Activated naive CD8-positive, alpha-beta T cell treated with anti-CD3 and anti-CD28 coated beads, Interleukin-2, amount 50 U/mL, for 16 hours (primary cell): ENCODE results near the gene EFCAB8.
"Not testable (repeated sequence)": the region's sequence is repeated elsewhere in the genome, so short reads cannot be mapped to it uniquely, and the experiment has no call there.

Experiments
- DNase-seq: peaks from one replicate; pipeline ENCODE4 v3.0.0-alpha.2; 2020; ENCODE audit warnings: low read depth, low spot score

The EFCAB8 gene

GRCh38 chr20:32842688-32843524, 15.8 kb upstream of the EFCAB8 start:
- no peak for DNase-seq

GRCh38 chr20:32845786-32846185, 12.9 kb upstream of the EFCAB8 start:
- DNase-seq, result no peak

GRCh38 chr20:32846852-32847251, 11.9 kb upstream of the EFCAB8 start:
- no peak for DNase-seq

DNA sequence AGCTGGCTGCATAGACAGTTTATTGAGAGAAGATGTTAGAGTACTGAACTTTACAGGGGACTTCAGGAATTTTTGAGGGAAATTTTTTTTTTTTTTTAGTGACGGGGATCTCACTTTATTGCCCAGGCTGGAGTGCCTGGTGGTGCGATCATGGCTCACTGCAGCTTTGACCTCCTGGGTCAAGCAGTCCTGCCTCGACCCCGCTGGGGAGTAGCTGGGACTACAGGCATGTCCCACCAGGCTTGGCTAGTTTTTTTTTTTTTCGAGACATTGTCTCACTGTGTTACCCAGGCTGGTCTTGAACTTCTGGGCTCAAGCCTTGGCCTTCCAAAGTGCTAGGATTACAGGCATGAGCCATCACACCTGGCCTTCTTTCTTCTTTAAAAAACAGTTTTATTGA, 10.8 kb upstream of the EFCAB8 start:
- DNase-seq, result no peak

- DNase-seq, result no peak
These were observed 9.9 kb upstream of the EFCAB8 start for GRCh38 chr20:32848846-32849245.

GRCh38 chr20:32849577-32849976, 9.1 kb upstream of the EFCAB8 start:
- no peak for DNase-seq

DNA sequence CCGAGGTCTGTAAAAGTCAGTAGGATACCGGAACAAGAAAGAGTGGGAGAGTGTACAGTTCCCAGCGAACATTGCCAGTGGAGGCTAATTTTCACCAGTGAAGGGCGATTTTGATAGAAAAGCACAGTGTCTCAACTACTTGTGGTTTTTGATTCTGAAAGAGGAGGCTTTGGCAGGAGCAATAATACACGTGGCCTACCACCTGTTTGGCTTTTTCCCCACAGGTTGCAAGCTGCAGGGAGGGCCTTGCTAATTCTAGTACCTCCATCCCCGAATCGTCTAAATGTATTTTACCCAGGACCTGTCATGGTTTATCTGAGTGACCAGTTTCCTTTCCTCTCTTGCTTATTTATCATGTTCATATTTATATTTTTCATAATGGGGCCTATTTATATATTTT, 3.3 kb upstream of the EFCAB8 start:
- DNase-seq, result no peak

DNA sequence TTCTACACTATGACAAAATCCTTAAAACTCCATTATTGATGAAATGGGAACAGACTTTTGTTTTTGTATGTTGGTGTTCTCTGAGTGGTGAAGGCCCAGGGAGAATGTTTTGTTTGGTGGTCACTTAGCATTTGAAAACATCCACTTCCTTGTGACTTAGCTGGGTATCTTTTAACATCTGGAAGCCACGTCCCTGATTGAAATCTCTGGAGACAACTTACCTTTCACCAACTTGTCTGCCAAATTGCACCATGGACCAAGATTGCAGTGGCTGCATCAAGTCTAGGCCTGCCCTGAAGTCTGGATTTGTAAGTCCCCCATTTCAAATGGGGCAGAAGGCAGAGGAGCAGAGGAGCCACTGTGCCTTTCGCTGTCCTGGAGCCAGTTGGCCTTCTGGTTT, 534 bp upstream of the EFCAB8 start:
- no peak for DNase-seq

- DNase-seq, result no peak
These were observed 2.7 kb downstream of the EFCAB8 start for GRCh38 chr20:32861446-32861845.

DNA sequence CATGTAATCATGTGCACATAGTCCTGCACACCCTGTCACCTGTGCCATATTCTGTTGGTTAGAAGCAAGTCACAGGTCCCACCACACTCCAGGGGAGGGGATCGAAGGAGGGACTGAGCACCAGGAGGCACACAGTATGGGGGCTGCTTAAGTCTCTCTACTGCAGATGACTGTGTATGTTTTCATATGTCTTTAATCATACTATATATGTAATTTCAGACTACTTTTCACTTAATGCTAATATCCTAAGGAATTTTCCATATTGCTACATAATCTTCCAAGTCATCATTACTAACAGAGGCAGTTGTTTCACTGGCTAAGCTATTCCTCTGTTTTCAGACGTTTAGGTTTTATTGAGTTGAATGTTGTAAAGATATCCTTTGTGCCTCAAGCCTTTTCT, 10.8 kb downstream of the EFCAB8 start:
- DNase-seq, result no peak

- not testable (repeated sequence) for DNase-seq
These were observed 11.8 kb downstream of the EFCAB8 start for GRCh38 chr20:32870526-32870925.

DNA sequence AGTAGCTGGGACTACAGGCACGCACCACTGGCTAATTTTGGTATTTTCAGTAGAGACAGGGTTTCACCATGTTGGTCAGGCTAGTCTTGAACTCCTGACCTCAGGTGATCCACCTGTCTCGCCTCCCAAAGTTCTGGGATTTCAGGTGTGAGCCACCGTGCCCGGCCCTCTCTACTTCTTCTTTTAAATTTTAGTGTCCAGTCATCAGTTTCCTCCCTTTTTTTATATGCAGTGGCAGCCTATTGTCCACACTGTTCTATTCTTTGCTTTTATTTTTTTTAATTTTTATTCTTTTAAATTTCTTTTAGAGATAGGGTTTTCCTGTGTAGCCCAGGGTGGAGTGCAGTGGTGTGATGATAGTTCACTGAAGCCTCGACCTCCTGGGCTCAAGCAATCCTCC, 12.3 kb downstream of the EFCAB8 start:
- DNase-seq, result no peak

DNA sequence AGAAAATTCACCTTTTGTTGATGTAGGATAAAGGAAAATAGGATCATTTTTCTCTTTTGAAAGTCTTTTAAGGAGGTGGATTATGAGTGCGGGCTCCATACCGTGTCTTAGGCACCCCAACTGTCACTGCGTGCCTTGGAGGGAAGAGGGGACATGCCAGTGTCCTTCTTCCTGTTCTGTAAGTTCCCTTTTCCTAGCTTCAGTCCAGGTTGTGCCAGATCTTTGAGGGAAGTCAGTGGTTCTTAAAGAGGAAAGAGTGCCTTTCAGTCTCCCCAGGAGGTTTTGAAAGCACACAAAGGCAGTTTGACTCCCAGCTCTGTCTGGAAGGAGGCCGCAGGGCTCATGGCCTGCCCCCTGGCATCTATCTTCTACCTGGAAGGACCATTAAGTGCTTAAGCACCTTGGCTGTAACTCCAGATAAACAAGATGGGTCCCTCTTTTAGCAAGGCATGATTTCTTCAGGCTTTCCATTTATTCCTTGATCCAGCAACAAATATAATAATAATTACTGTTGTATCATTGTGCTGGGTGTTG, 13.0 kb downstream of the EFCAB8 start:
- no peak for DNase-seq

GRCh38 chr20:32872266-32872665, 13.5 kb downstream of the EFCAB8 start:
- no peak for DNase-seq

GRCh38 chr20:32875673-32876072, 16.9 kb downstream of the EFCAB8 start:
- no peak for DNase-seq

DNA sequence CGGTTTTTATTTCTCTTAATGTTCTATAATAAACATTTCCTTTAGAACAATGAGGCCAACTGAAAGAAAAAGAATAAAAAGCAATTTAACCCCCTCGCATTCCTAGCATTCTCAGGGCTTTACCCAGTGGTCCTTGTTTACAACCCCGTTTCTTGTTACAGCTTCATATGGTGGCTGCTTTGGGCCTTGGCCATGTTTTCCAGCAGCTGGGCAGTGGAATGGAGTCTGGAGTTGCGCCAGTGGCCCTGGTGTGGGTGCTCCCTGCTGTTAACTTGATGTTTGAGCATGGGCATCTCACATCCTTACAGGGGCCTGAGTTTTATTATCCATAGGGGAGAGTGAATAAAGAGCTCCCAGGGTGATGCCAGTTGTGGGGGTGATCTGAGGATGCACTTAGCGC, 18.8 kb downstream of the EFCAB8 start:
- DNase-seq, result no peak

DNA sequence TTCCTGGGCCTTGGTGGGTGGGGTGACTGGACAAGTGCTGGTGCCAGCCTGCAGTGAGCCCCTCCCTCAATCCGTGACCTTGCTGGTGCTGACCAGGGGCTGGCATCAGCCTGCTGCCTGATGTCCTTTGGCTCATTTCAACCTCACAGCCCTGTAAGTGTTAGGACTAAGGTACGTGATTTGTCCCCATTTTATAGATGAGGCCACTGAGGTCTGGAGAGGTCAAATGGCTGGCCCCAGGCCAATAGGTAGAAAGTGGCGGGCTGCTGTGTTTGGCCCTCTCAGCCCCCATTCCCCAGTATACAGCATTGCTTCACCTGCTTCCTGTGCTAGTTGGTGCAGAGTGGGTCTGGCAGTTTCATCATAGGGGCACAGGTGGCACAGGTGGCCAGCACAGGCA, 20.1 kb downstream of the EFCAB8 start:
- no peak for DNase-seq

DNA sequence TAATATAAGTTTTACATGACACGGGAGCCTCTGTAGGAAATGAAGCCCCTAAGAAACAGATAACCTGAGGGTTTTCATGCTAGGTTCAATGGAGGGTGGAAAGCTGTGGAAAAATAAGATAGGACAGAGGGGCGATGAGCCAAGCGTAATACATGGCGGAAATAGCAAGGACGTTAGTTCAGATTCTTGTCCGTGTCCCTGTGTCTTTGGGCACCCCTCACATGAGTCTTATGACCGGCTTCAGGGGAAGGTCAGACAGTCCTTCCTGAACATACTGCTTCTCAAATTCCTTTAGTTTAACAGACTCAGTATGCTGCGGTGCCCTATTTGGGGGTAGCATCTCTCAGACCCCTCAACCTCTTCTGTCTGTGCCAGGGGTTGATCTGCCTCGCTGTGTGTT, 20.8 kb downstream of the EFCAB8 start:
- no peak for DNase-seq

GRCh38 chr20:32880635-32881034, 21.9 kb downstream of the EFCAB8 start:
- DNase-seq, result no peak

GRCh38 chr20:32883081-32883480, 24.4 kb downstream of the EFCAB8 start:
- DNase-seq, result no peak

GRCh38 chr20:32885185-32885584, 26.5 kb downstream of the EFCAB8 start:
- no peak for DNase-seq

DNA sequence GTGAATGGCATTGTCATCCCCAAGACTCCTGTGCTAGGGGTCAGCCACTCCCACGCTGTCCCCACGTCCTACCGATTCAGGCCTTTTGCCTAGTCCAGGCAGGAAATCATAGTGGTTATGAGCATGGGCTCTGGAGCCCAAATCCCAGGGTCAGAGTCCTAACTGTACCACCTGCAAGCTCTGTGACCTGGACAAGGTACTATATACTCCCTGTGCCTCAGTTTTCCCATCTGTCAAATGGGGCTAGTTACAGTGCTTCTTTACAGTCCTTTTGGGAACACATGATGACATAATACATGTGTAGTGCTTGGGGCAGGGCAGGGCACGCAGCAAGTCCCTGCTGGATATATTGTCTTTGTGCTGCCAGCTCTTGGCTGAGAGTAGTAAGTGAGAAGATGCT, 27.2 kb downstream of the EFCAB8 start:
- DNase-seq, result no peak

DNA sequence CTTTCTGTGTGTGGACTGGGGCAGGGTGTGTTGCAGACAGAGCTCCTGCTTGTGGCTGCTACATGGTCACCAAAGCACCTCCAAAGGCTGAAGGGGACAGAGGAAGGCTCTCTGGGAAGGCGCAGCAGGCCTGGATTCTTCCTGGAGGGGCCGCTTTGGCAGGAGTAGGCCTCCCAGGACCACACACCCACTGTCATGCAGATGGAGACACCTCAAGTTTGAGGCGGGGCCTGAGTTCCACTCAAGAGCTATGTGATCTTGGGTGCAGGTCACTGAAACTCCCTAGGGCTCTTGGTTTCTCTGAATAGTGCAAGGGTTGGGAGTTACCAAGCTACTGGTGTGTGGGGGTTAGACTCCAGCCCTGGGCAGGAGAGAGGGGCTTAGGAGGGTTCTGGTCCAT, 27.9 kb downstream of the EFCAB8 start:
- DNase-seq, result no peak

DNA sequence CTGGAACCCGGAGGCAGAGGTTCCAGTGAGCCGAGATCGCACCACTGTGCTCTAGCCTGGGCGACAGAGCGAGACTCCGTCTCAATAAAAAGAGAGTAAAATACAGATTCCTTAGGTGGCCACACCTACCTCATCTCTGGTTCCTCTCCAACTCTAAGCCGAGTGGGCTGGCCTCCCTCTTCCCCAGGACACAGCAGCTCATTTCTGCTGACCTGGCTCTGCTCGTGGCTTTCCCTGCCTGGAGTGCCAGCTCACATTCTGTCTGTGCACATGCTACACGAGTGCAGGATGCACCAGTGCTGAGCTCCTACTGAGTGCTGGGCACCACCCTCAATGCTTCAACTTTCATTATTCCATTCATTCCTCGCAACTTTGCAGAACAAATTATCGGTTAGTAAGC, 28.8 kb downstream of the EFCAB8 start:
- DNase-seq, result no peak
